T follicular helper cell (primary cell): ENCODE measurements around the gene CSF1R.

ENCODE experiments used
- DNase-seq: peaks from one replicate; pipeline ENCODE4 v3.0.0-alpha.2; 2020; ENCODE audit warnings: low read depth

The CSF1R gene

DNA sequence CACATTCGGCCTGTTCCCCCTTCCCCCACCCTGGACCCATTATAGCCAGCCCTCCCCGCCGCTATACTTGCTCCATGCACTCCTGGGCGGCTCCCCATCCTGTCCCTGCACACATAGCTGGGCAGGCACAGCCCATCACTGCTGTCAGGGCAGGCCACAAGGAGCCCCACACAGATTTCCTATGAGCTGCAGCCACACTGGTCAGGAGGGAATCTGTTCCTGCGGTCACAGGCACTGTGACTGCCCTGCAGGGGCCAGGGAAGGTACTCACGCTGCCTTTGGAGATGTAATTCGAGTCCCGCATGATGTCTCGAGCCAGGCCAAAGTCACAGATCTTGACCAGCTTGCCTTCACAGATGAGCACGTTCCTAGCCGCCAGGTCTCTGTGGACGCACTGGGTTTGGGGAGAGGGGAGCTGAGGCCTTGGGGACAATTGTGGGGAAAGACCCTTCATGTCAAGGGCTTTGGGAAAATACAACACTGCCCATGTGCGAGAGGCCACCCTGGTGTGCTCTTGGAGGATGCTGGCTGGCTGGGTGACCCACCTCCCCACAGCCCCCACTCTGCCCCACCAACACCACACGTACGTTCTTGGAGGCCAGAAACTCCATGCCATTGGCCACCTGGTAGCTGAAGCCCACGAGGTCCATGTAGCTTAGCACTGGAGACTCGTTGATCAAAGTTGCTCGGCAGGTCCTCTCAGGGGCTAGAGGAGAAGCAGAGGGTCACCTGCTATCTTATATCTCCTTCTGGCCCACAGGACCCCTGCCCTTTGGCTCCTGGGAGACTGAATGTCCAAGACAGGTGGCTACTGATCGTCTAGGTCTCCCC, 34.5 kb upstream of the CSF1R start:
- no peak for DNase-seq

GRCh38 chr5:150120062-150120441, 33.7 kb upstream of the CSF1R start:
- no peak for DNase-seq

DNA sequence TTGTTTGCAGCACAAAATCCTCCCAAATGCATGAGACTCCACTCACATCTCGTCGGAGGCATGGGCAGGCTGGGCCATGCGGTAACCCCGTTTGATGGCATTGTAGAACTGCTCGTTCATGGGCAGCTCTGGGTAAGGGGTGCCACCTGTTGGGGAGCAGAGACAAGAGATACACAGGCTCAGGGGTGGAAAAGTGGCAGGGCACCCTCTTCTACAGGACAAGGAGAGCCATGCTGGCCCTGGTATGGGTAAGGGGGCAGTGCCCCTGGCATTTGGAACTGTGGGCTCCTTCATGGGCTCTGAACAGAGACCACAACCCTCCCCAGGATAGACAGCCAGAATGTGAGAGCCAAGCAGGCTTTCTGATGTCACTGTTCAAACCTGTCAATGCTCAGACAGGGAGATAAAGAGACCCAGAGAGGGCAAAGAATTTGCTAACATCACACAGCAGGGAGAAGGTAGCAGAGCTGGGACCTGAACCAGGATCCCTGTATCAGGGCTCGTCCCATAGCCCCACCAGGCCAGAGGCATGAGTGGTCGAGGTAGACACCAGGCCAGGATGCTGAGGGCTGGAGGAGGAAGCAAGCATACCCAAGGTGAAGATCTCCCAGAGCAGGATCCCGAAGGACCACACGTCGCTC, 33.2 kb upstream of the CSF1R start:
- DNase-seq = no peak

GRCh38 chr5:150118561-150119229, 32.3 kb upstream of the CSF1R start:
- no peak for DNase-seq

GRCh38 chr5:150117945-150118560, 31.7 kb upstream of the CSF1R start:
- no peak for DNase-seq

DNA sequence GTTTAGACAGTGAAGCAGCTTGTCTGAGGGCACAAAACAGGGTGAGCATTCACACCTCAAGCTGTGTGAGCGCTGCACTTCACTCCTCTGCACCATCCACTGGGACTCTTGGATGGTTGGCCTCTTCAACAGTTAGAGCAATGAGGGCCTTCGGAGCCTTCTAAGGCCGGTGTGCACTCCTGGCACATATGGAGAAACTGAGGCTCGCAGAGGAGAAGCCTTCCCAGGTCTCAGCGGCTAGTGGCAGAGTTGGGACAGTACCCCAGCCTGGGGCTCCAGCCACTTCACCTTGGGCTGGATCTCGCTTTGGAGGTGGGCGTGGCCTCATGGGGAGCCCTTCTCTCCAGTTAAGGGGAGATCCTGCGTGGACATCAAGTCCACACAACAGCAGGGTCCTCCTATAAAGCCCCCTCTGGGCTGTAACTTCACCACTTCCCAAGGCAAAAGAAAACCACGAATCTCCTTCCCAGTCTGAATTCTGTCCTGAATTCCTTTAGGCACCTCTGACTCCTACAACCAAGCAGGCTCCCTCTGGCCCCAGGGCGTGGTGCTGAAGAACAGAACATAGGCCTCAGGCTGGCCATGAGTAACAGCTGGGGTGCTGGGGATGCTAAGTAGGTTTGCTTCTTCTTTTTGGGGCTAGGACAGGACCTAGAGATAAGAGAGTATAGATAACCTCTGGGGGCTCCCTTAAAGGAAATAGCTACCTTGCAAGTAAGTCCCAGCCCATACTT, 30.5 kb upstream of the CSF1R start:
- DNase-seq = no peak

DNA sequence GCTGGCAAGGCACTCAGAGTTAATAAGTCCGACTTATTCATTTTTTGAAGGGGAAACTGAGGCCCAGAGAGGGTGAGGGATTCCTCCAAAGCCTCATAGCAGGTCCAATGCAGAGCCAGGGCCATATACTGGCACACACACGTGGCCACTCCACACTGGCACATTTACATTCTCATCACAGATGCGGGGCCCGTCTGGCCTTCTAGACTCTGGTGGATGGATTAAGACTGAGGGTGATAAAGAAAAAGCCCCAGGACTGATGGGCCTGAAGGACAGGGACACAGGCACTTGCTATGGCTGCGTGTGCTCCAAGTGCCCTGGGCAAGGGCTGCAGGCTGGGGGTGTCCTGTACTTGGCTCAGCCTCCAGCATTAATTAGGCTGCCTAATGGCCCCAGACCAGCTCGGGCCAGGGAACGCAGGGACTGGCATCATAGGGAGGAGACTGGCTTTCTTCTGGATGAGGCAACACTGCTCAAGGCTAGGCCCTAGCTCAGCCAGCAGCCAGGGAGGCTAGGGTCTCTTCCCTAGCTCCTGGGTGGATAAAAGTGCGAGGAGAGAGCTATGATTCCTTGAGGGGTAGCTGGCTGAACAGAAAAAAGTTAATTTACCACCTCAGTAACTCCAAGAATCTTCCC, 28.5 kb upstream of the CSF1R start:
- DNase-seq = no peak

GRCh38 chr5:150114102-150114641, 27.8 kb upstream of the CSF1R start:
- no peak for DNase-seq

GRCh38 chr5:150113047-150113744, 26.8 kb upstream of the CSF1R start:
- no peak for DNase-seq

DNA sequence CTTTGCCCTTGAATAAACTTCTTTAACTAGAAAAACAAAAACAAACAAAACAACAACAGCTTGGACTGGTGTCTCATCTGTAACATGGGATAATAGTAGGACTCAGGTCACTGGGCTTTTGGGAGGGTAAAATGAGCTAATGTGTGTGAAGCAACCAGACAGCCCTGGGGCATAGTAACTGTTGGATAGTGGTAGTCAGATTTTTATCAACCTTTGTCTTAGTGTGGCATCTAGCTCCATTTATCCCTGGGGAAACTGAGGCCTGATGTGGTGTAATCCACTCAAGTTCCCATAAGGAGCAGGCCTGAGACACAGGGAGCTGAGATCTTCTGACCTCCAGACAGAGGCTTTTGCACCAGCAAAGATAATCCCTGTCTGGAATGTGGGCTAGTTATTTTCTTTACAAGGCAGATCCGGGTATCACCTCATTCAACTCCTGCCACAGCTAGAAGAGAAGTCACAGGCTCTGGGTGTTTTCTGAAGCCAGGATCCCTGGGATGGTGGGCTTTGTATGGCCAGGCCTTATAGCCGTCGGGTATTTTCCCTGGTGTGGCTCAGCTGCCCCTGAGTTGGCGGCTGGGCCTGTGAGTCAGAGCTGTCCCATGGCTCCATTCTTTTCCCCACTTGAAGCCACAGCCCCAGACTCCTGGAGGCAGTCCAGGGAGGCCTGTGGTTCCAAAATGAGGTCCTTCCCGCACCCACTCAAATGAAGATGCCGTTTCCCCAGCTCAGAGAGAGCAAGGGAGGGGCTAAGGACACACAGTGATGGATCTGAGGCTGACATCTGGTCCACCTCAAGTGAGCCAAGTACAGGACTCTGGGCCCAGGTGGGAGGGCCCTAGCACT, 26.1 kb upstream of the CSF1R start:
- DNase-seq = no peak

DNA sequence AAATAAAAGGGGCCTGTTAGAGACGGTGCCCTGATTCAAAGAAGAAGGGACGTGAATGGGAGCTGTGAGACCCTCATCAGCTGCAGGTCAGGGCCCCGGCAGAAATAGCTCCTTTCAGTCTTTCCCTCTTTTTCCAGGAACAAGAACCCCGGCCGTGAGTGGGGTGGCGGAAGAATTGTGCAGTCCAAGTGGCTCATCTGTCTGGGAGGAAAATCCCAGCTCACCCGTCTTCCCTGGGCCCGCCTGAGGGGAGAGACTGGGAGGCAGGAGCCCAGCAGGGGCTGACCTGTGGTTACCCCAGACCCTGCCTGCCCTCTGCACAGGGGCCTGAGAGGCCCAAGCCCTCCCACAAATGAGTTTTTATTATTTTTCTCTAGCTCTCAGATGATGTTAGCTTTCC, 24.8 kb upstream of the CSF1R start:
- no peak for DNase-seq

DNA sequence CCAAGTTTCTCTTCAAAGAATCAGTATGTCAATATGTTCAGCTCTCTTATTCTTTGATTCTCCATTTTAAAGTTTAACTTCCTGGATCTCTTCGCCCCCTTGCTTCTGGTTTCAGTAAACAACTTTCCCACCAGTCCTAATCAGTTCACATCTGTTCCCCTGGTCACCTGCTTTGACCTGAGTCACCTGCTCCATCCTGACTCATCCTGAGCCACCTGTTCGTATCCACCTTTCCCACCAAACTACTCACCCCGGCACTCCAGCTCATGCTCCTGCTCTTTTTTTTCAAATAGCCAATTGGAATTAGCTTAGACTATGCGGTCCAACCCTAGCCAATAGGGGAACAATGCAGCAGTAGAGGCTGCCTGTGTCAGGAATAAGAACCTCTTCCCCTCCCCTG, 23.6 kb upstream of the CSF1R start:
- no peak for DNase-seq

DNA sequence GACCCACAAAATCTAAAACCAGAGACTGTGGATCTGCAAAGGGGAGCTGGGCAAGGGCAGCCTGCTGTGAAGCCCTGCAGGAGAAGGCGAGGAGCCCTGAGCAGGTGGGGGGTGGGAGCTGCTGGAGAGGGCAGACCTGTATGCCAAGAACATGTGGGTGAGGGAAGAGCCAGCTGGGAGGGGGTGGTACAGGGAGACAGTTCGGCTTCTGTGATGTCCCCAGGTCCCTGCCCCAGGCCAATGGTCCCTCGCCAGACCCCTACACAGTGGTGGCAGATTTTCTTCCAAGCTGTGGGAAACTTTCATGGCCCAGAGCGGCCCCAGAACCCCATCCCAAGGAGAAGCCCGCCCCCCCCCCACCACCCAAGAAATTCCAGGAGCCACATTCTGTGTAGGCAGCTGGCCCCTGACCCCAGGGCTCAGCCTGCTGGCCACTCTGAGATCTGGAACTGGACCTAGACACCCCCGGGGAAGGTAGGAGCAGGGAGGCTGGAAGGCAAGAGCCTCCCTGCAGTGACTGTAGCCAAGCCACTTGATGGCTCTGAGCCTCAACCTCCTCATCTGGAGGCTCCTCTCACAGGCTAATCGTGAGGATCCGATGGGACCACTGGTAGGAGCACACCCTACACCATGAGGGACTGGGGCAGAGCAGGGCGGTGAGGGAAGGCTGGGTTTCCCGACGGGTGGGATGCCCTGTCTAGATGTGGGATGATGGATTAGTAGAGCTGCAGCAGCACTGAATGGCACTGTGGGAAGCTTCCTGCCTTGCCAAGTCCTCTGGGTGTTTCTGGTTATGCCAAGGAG, 22.6 kb upstream of the CSF1R start:
- DNase-seq = no peak

DNA sequence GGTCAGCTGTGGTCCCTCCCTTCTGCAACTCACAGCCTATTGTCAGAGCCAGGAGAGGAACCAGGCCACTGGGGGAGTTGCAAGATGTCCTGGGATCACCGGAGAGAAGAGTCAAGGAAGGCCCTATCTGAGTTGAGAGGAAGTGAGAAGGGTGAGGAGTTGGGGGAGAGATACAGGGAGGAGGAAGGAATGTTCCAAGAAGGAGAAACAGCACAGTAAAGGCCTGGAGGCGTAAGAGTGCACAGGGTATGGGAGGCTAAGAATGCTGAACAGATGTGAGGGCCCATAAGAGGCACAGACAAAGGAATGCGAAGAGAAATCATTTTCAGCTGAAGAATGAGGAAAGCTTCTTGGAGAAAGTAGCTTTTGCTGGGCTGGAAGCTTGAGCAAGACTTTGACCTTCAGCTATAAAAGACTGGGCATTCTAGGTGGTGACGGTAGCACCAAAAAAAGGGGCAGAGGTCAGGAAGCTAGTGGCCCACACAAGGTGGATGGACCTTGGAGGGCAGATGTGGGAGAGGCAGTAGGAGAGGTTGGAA, 21.6 kb upstream of the CSF1R start:
- no peak for DNase-seq

GRCh38 chr5:150106674-150107426, 20.5 kb upstream of the CSF1R start:
- no peak for DNase-seq

- no peak for DNase-seq
These were observed 19.7 kb upstream of the CSF1R start for GRCh38 chr5:150105928-150106615.

DNA sequence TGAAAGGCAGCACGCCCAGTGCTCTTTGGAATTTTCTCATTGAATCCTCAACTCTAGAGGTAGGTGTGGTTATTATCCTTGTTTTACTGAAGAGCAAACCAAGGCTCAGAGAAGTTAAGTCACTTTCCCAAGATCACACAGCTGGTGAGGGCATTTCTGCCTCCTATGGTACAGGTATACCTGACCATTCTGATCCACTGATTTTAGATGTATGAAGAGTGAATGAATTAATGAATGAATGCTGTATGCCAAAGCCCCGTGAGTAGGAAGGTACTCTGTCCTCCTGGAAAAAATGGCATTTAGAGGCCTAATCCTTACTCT, 18.2 kb upstream of the CSF1R start:
- DNase-seq = no peak
